Stimulated activated naive B cell treated with anti-CD40 and anti-IgM and Interleukin-4, amounts not matched to agents 10 μg/mL and 1 μg/mL and 100 μg/mL, for 72 hours (primary cell): ENCODE results near the gene ASB5.
"Not testable (repeated sequence)": the region's sequence is repeated elsewhere in the genome, so short reads cannot be mapped to it uniquely, and the experiment has no call there.

Experiments
- ATAC-seq, 2 donors: fragments of 150-1000 bp; cut with Tn5 transposase; replicated peaks; 2 replicates each; pipeline ENCODE4 v1.10.0; 2021; ENCODE audit warnings: moderate library complexity in 1 of 2
- DNase-seq: peaks from one replicate; pipeline ENCODE4 v3.0.0; 2021
- H3K27ac Mint-ChIP-seq: one replicate; pipeline ENCODE4 v1.8.0; 2022; ENCODE audit warnings: mild to moderate bottlenecking, mixed read lengths
- H3K27me3 Mint-ChIP-seq, 2 donors: one replicate each; pipeline ENCODE4 v1.8.0; 2022; ENCODE audit warnings: mixed read lengths in 2 of 2
- H3K36me3 Mint-ChIP-seq, 2 donors: one replicate each; pipeline ENCODE4 v1.8.0; 2022; ENCODE audit warnings: mixed read lengths in 2 of 2, mild to moderate bottlenecking in 1 of 2
- H3K4me1 Mint-ChIP-seq, 2 donors: one replicate each; pipeline ENCODE4 v1.8.0; 2022; ENCODE audit warnings: mixed read lengths in 2 of 2, mild to moderate bottlenecking in 1 of 2
- H3K4me3 Mint-ChIP-seq, 2 donors: one replicate each; pipeline ENCODE4 v1.8.0; 2022; ENCODE audit warnings: mild to moderate bottlenecking in 2 of 2, mixed read lengths in 2 of 2, moderate library complexity in 1 of 2
- H3K9me3 Mint-ChIP-seq, 2 donors: one replicate each; pipeline ENCODE4 v1.8.0; 2022; ENCODE audit warnings: mixed read lengths in 2 of 2, mild to moderate bottlenecking in 1 of 2

The ASB5 gene

DNA sequence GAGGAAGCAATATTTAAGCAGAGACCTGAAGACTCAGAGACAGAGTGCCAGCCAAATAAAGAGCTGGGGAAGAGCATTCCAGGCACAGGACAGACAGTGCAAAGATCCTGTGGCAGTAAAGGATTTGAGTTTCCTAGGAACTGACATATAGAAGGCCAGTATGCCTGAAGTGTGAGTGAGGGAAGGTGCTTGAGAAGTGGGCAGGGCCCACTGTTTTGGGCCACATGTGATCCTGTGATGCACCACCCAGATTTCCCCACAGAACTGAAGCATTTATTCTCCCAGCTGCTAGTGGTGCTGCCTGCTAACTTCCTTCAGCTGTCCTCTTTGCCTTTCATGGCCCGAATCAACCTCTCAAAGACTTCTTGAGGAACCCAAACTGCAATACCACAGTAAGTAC lies 23.9 kb upstream of the ASB5 start:
- ATAC-seq (no peak), DNase-seq (no peak)
- Mint-ChIP-seq H3K27me3 (peaks cover 0 to 11% of the 10 kb centered on the region in 2 donors), H3K36me3 (no peaks in the 10 kb centered on the region), H3K4me1 (no peaks in the 10 kb centered on the region), H3K27ac (no peak overlapping the region), H3K4me3 (no peak overlapping the region), H3K9me3 (no peaks in the 10 kb centered on the region)

- no peaks in the 10 kb centered on the region for H3K9me3 Mint-ChIP-seq
- no peak overlapping the region for H3K4me3 Mint-ChIP-seq
- no peaks in the 10 kb centered on the region for H3K4me1 Mint-ChIP-seq
- H3K36me3 Mint-ChIP-seq, result no peaks in the 10 kb centered on the region
- ATAC-seq, result no peak
- H3K27me3 Mint-ChIP-seq, result peaks cover 0 to 12% of the 10 kb centered on the region in 2 donors
- DNase-seq, result no peak
- no peak overlapping the region for H3K27ac Mint-ChIP-seq
These were observed 22.7 kb upstream of the ASB5 start for GRCh38 chr4:176291748-176292147.

GRCh38 chr4:176290520-176290919 lies 21.5 kb upstream of the ASB5 start:
- H3K4me1 Mint-ChIP-seq, result no peaks in the 10 kb centered on the region
- no peaks in the 10 kb centered on the region for H3K36me3 Mint-ChIP-seq
- ATAC-seq, result no peak

GRCh38 chr4:176289561-176289960 lies 20.5 kb upstream of the ASB5 start:
- Mint-ChIP-seq H3K4me1 (no peaks in the 10 kb centered on the region), H3K27ac (no peak overlapping the region), H3K27me3 (peaks cover 0 to 12% of the 10 kb centered on the region in 2 donors), H3K9me3 (no peaks in the 10 kb centered on the region), H3K4me3 (no peak overlapping the region), H3K36me3 (no peaks in the 10 kb centered on the region)
- no peak for DNase-seq
- ATAC-seq, result no peak

More at GRCh38 chr4:176290520-176290919, 21.5 kb upstream of the ASB5 start:
- no peak overlapping the region for H3K4me3 Mint-ChIP-seq
- DNase-seq, result no peak
- no peaks in the 10 kb centered on the region for H3K9me3 Mint-ChIP-seq
- H3K27ac Mint-ChIP-seq, result no peak overlapping the region
- peaks cover 0 to 12% of the 10 kb centered on the region in 2 donors for H3K27me3 Mint-ChIP-seq

DNA sequence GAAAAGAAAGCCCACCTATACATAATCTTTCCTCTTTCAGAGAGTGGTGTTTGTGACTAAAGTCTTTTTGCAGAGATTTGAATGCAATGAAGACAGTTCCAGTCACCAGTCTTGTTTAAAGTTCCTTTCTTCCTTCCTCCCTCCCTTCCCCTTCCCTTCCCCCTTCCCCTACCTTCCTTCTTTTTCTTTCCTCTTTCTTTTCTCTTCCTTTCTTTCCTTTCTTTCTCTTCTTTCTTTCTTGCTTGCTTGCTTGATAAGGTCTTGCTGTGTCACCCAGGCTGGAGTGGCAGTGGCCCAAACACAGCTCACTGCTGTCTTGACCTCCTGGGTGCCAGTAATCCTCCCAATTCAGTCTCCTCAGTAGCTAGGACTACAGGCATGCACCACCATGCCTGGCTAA lies 19.0 kb upstream of the ASB5 start:
- no peak overlapping the region for H3K27ac Mint-ChIP-seq
- no peaks in the 10 kb centered on the region for H3K36me3 Mint-ChIP-seq
- H3K27me3 Mint-ChIP-seq, result peaks cover 0 to 12% of the 10 kb centered on the region in 2 donors
- ATAC-seq, result no peak
- H3K4me3 Mint-ChIP-seq, result no peak overlapping the region
- DNase-seq, result no peak
- no peaks in the 10 kb centered on the region for H3K9me3 Mint-ChIP-seq
- no peaks in the 10 kb centered on the region for H3K4me1 Mint-ChIP-seq

GRCh38 chr4:176287546-176287945 lies 18.5 kb upstream of the ASB5 start:
- H3K36me3 Mint-ChIP-seq, result no peaks in the 10 kb centered on the region
- ATAC-seq, result no peak
- peaks cover 0 to 12% of the 10 kb centered on the region in 2 donors for H3K27me3 Mint-ChIP-seq
- H3K9me3 Mint-ChIP-seq, result peaks cover 0 to 1% of the 10 kb centered on the region in 2 donors
- no peaks in the 10 kb centered on the region for H3K4me1 Mint-ChIP-seq
- H3K4me3 Mint-ChIP-seq, result no peak overlapping the region
- DNase-seq, result no peak
- H3K27ac Mint-ChIP-seq, result no peak overlapping the region

DNA sequence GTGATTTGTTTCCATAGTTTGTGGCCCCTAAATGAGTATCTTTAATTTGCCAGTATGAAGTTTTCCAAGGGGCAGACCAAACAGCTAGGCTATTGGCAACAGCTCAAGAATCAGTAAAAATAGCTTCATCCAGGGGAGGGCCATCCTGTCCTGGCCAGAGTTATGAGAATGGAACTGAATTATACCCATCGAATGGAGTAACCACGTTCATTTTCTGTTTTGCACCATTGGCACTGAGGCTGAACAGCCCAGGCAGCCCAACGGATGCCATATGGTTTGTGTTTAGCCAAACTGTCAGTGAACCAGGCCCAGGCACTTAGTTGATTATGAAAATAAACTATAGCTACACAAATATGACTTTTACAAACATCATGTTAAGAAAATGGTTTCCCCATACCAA lies 17.7 kb upstream of the ASB5 start:
- Mint-ChIP-seq H3K27ac (no peak overlapping the region), H3K36me3 (no peaks in the 10 kb centered on the region), H3K9me3 (peaks cover 0 to 2% of the 10 kb centered on the region in 2 donors), H3K4me1 (no peaks in the 10 kb centered on the region), H3K4me3 (no peak overlapping the region), H3K27me3 (peaks cover 0 to 12% of the 10 kb centered on the region in 2 donors)
- DNase-seq (no peak), ATAC-seq (no peak)

GRCh38 chr4:176279560-176279959 lies 10.5 kb upstream of the ASB5 start:
- not testable (repeated sequence) for H3K27ac Mint-ChIP-seq, H3K36me3 Mint-ChIP-seq, H3K4me3 Mint-ChIP-seq, ATAC-seq, H3K4me1 Mint-ChIP-seq, H3K9me3 Mint-ChIP-seq, DNase-seq
- peaks cover 13 to 19% of the 10 kb centered on the region in 2 donors for H3K27me3 Mint-ChIP-seq

DNA sequence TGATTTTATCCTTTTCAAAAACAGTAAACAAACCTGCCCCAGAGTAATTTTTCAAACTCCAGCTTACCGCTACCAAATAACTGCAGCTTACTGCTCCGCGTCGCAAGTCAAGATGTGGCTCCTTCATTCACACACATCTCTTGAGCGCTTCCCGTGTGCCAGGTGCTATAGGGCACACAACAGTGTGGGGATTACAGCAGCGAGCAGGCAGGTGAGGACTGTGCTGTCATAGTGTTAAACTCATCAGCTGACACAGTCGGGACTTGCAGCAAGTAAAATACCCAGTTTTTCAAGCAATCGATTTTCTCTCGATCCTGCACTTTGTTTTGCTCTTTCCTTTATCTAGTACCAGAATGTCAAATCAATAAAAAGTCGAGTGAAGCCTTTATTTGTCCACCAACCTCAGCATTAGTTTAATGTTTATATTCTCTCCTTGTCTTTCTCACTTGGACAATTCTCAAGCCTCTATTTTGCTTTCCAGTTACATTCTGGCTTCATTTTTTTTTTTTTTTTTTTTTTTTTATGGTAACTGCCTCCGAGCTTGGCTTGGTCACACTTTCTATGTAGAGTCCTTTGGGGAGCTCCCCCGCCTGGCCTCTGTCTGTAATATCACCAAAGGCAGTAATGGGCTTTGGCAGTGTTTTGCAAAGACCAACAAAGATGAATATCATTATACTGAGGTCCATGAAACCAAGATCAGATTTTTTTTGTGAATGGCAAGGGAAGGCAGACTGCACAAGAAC lies 8.3 kb upstream of the ASB5 start:
- Mint-ChIP-seq H3K4me1 (no peaks in the 10 kb centered on the region), H3K9me3 (peaks cover 0 to 1% of the 10 kb centered on the region in 2 donors), H3K36me3 (no peaks in the 10 kb centered on the region), H3K4me3 (peak overlapping the region in 1 of 2 donors; percentile 14), H3K27me3 (peaks cover 13 to 19% of the 10 kb centered on the region in 2 donors), H3K27ac (no peak overlapping the region)
- DNase-seq (no peak), ATAC-seq (peak; percentile 72 to 78)

DNA sequence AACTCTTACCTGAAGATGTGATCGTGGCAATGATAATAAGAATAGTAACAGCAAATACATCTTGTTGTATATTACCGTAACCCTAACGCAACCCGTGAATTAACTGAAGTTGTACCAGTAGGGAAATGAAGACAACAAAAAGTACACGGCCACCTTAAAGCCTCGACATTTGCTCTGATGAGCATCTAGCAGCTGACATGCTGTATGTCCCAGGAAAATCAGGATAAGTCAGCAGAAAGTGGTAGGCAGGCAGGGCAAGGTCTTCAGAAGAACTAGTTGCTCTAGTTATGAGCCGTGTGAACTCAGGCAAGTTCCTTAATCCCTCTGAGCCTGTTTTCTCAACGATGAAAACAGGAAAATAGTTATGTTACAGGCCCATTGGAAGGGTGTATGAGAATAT lies 7.7 kb upstream of the ASB5 start:
- no peak overlapping the region for H3K4me3 Mint-ChIP-seq
- H3K27me3 Mint-ChIP-seq, result peaks cover 13 to 23% of the 10 kb centered on the region in 2 donors
- no peak for DNase-seq
- H3K9me3 Mint-ChIP-seq, result peaks cover 0 to 1% of the 10 kb centered on the region in 2 donors
- no peak overlapping the region for H3K27ac Mint-ChIP-seq
- H3K36me3 Mint-ChIP-seq, result no peaks in the 10 kb centered on the region
- no peak for ATAC-seq
- no peaks in the 10 kb centered on the region for H3K4me1 Mint-ChIP-seq

DNA sequence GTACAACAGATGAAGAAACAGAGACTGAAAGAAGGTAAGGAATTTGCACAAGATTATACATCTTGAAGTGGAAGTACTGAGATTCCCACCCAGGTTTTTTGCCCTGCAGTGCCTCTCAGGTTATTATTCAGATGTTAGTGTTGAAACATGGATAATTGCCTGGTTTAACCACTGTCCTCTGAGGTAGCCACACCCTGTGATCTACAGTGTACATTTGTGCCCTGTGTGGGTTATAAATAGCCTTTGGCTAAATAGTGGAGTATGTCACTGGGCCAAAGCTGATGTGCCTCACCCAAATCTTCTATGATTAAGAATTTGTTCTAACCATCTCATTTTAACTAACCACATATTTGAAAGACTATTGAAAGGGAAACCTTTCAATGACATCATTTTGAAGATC lies 5.4 kb upstream of the ASB5 start:
- Mint-ChIP-seq H3K27me3 (peaks cover 9 to 15% of the 10 kb centered on the region in 2 donors), H3K27ac (no peak overlapping the region), H3K4me1 (no peaks in the 10 kb centered on the region), H3K9me3 (peaks cover 0 to under 1% of the 10 kb centered on the region in 2 donors), H3K4me3 (no peak overlapping the region), H3K36me3 (no peaks in the 10 kb centered on the region)
- no peak for DNase-seq
- ATAC-seq, result no peak

DNA sequence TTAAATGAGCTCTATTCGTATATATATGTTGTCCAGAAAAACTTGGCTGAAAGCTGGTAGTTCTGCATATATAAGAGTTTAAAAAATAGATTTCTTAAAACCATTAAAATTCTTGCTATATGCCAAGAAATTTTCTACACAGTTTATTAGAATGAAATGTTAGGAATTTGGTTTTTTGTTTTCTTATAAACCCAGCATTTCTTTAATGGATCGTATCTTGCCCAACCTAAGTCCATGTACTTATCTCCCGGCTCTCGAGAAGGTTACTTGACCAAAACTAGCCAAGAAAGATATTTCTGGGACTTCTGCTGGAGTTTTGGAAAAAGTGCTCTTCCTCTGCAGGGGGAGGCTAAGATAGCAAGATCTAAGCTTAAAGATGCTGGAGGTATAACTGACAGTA lies 4.7 kb upstream of the ASB5 start:
- H3K9me3 Mint-ChIP-seq, result no peaks in the 10 kb centered on the region
- H3K36me3 Mint-ChIP-seq, result no peaks in the 10 kb centered on the region
- peaks cover 9 to 15% of the 10 kb centered on the region in 2 donors for H3K27me3 Mint-ChIP-seq
- H3K27ac Mint-ChIP-seq, result peak overlapping the region; percentile 14
- DNase-seq (no peak), ATAC-seq (no peak)
- H3K4me3 Mint-ChIP-seq, result no peak overlapping the region
- H3K4me1 Mint-ChIP-seq, result no peaks in the 10 kb centered on the region

DNA sequence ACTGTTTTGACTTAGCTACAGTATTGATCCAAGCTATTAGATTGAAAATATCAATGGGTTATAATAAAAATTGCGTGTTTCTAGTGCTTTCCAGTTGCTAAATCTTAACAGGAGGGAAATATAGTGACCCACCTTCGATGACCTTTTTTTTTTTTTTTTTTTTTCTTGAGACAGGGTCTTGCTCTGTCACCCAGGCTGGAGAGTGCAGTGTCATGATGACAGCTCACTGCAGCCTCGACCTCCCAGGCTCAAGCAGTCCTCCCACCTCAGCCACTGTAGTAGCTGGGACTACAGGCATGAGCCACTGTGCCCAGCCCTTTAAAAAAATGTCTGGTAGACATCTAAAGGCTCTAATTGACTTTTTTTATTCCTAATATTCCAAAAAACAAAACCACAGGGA lies 3.8 kb upstream of the ASB5 start:
- Mint-ChIP-seq H3K4me3 (no peak overlapping the region), H3K27me3 (peaks cover 6 to 14% of the 10 kb centered on the region in 2 donors), H3K9me3 (no peaks in the 10 kb centered on the region), H3K27ac (no peak overlapping the region), H3K36me3 (no peaks in the 10 kb centered on the region), H3K4me1 (no peaks in the 10 kb centered on the region)
- ATAC-seq (no peak), DNase-seq (no peak)

DNA sequence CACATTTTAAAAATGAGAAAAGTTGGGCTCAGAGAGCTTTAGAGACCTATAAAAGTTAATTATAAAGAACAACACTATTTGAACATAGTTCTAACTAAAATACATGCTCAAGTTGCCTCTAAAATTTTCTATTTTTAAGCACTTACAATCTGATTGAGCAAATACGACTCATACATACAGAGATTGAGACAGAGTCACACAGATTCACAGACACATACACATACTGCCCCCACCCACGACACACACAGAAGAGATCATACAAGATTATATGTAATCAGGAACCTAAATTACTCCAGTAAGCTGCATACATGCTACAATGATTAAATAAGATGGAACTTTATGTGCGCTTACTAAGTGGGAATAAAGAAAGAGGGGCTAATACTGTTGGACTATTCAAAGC lies 2.7 kb upstream of the ASB5 start:
- Mint-ChIP-seq H3K9me3 (no peaks in the 10 kb centered on the region), H3K36me3 (no peaks in the 10 kb centered on the region), H3K27me3 (peaks cover 0 to 5% of the 10 kb centered on the region in 2 donors), H3K4me1 (no peaks in the 10 kb centered on the region), H3K27ac (no peak overlapping the region), H3K4me3 (no peak overlapping the region)
- DNase-seq (no peak), ATAC-seq (no peak)

GRCh38 chr4:176270669-176271068 lies 1.6 kb upstream of the ASB5 start:
- ATAC-seq (peak in 1 of 2 donors; percentile 22), DNase-seq (no peak)
- H3K36me3 Mint-ChIP-seq, result no peaks in the 10 kb centered on the region

More at GRCh38 chr4:176270669-176271068, 1.6 kb upstream of the ASB5 start:
- Mint-ChIP-seq H3K4me1 (no peaks in the 10 kb centered on the region), H3K4me3 (no peak overlapping the region), H3K27ac (no peak overlapping the region), H3K9me3 (no peaks in the 10 kb centered on the region), H3K27me3 (peaks cover 0 to 5% of the 10 kb centered on the region in 2 donors)
